Measurements from ENCODE around the gene GPR55. TPM values are rescaled to one million over a fixed set of nuclear protein-coding genes. Genes with fewer than 3 reads are reported as not detected.

The GPR55 gene
- total RNA-seq, 2 donors from 2014 or later, result 2.6 to 7.5 TPM

- DNase-seq, result peak; percentile 32
- 91 to 96% methylated on average over 11 to 21 of the region's 21 CpGs for WGBS, 2 experiments (ENCODE audit: insufficient coverage in 1 of 2, insufficient read length in 1 of 2)
- peaks cover 50% of the 10 kb centered on the region for H3K36me3 ChIP-seq (ENCODE audit: control insufficient read depth, insufficient read depth, low read length)
These were observed 51.9 kb downstream of the GPR55 start for GRCh38 chr2:230872968-230873660.

GRCh38 chr2:230872151-230872967 is 52.7 kb downstream of the GPR55 start:
- TF ChIP-seq CTCF (conservative IDR thresholded peaks at IDR 0.05), result no peak
- Histone ChIP-seq H3K9me3 (ENCODE audit: control insufficient read depth, low read length) (no peaks in the 10 kb centered on the region), H3K27me3 (ENCODE audit: control insufficient read depth, insufficient read depth, low read length, poor library complexity, severe bottlenecking) (no peaks in the 10 kb centered on the region), H3K36me3 (ENCODE audit: control insufficient read depth, insufficient read depth, low read length) (peaks cover 43% of the 10 kb centered on the region), H3K4me3 (ENCODE audit: low read length) (no peak overlapping the region), H3K4me1 (ENCODE audit: control insufficient read depth, insufficient read depth, low read length) (peaks cover 39% of the 10 kb centered on the region), H3K27ac (ENCODE audit: low read depth, low read length) (no peak overlapping the region), H3K9ac (ENCODE audit: extremely low read depth, low read length, poor library complexity, severe bottlenecking) (no peak overlapping the region)
- Mint-ChIP-seq H3K4me1 (peaks cover 43% of the 10 kb centered on the region), H3K27ac (no peak overlapping the region), H3K27me3 (ENCODE audit: insufficient read depth) (no peaks in the 10 kb centered on the region), H3K36me3 (ENCODE audit: low read depth) (peaks cover 32% of the 10 kb centered on the region), H3K4me3 (no peak overlapping the region), H3K9me3 (no peaks in the 10 kb centered on the region)
- WGBS, 2 experiments (ENCODE audit: insufficient coverage in 1 of 2, insufficient read length in 1 of 2), result 93 to 96% methylated on average over 6 to 14 of the region's 14 CpGs
- DNase-seq, result peak; percentile 35

More at GRCh38 chr2:230872968-230873660, 51.9 kb downstream of the GPR55 start:
- no peak overlapping the region for H3K4me3 Mint-ChIP-seq
- no peak overlapping the region for H3K27ac Mint-ChIP-seq
- Histone ChIP-seq H3K9ac (ENCODE audit: extremely low read depth, low read length, poor library complexity, severe bottlenecking) (no peak overlapping the region), H3K27ac (ENCODE audit: low read depth, low read length) (no peak overlapping the region), H3K4me3 (ENCODE audit: low read length) (no peak overlapping the region), H3K27me3 (ENCODE audit: control insufficient read depth, insufficient read depth, low read length, poor library complexity, severe bottlenecking) (no peaks in the 10 kb centered on the region), H3K9me3 (ENCODE audit: control insufficient read depth, low read length) (no peaks in the 10 kb centered on the region), H3K4me1 (ENCODE audit: control insufficient read depth, insufficient read depth, low read length) (peaks cover 35% of the 10 kb centered on the region)
- H3K9me3 Mint-ChIP-seq, result no peaks in the 10 kb centered on the region
- H3K4me1 Mint-ChIP-seq, result peaks cover 43% of the 10 kb centered on the region
- no peaks in the 10 kb centered on the region for H3K27me3 Mint-ChIP-seq (ENCODE audit: insufficient read depth)
- TF ChIP-seq CTCF (conservative IDR thresholded peaks at IDR 0.05), result no peak
- peaks cover 39% of the 10 kb centered on the region for H3K36me3 Mint-ChIP-seq (ENCODE audit: low read depth)

GRCh38 chr2:230871361-230872150 is 53.5 kb downstream of the GPR55 start:
- WGBS, 2 experiments (ENCODE audit: insufficient coverage in 1 of 2, insufficient read length in 1 of 2), result 80 to 83% methylated on average over 6 to 17 of the region's 17 CpGs
- Histone ChIP-seq H3K27me3 (ENCODE audit: control insufficient read depth, insufficient read depth, low read length, poor library complexity, severe bottlenecking) (no peaks in the 10 kb centered on the region), H3K9ac (ENCODE audit: extremely low read depth, low read length, poor library complexity, severe bottlenecking) (peak overlapping the region; percentile 55), H3K36me3 (ENCODE audit: control insufficient read depth, insufficient read depth, low read length) (peaks cover 35% of the 10 kb centered on the region), H3K27ac (ENCODE audit: low read depth, low read length) (peak overlapping the region; percentile 67), H3K9me3 (ENCODE audit: control insufficient read depth, low read length) (no peaks in the 10 kb centered on the region), H3K4me1 (ENCODE audit: control insufficient read depth, insufficient read depth, low read length) (peaks cover 46% of the 10 kb centered on the region), H3K4me3 (ENCODE audit: low read length) (peak overlapping the region; percentile 27)
- Mint-ChIP-seq H3K4me3 (peak overlapping the region; percentile 40), H3K4me1 (peaks cover 51% of the 10 kb centered on the region), H3K9me3 (no peaks in the 10 kb centered on the region), H3K27me3 (ENCODE audit: insufficient read depth) (no peaks in the 10 kb centered on the region), H3K36me3 (ENCODE audit: low read depth) (peaks cover 24% of the 10 kb centered on the region), H3K27ac (peak overlapping the region; percentile 93)
- no peak for TF ChIP-seq CTCF (conservative IDR thresholded peaks at IDR 0.05)
- peak; percentile 41 for DNase-seq

Measured in endodermal cell (in vitro differentiated cells).